ENCODE measurements around the gene FRMD4B.

DNA sequence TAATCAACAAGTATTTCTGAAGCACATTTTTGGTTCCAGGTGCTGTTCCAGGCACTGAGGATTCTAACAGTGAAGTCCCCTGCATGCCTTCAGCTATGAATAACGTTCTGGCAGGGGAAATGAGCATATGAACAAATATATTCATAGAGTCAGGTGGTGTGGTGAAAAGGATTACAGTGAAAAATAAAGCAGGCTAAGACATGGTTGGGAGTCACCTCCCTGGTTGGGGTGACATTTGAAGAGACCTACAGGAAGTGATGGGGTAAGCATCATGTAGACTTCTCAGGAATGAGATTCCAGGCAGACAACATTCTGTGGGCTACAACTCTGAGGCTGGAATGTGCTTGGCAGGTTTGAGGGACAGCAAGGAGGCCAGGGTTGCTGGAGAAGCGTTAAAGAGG, 15.0 kb downstream of the FRMD4B start:
- TF ChIP-seq, protein P1, sequence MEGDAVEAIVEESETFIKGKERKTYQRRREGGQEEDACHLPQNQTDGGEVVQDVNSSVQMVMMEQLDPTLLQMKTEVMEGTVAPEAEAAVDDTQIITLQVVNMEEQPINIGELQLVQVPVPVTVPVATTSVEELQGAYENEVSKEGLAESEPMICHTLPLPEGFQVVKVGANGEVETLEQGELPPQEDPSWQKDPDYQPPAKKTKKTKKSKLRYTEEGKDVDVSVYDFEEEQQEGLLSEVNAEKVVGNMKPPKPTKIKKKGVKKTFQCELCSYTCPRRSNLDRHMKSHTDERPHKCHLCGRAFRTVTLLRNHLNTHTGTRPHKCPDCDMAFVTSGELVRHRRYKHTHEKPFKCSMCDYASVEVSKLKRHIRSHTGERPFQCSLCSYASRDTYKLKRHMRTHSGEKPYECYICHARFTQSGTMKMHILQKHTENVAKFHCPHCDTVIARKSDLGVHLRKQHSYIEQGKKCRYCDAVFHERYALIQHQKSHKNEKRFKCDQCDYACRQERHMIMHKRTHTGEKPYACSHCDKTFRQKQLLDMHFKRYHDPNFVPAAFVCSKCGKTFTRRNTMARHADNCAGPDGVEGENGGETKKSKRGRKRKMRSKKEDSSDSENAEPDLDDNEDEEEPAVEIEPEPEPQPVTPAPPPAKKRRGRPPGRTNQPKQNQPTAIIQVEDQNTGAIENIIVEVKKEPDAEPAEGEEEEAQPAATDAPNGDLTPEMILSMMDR (IDR thresholded peaks at IDR 0.05): no peak
- TF ChIP-seq POLR2A (IDR thresholded peaks at IDR 0.05) (no peak), POLR2AphosphoS5 (IDR thresholded peaks at IDR 0.05) (no peak)
